Keratinocyte (primary cell): ENCODE measurements around the gene HOMEZ. TPM values are rescaled to one million over a fixed set of nuclear protein-coding genes. Genes with fewer than 3 reads are reported as not detected.

Source experiments
- DNase-seq: peaks from one replicate; pipeline ENCODE4 v3.0.0-alpha.2; 2011; ENCODE audit warnings: low read depth, missing footprints, low spot score
- FAIRE-seq: peaks from 2 replicates; lab custom pipeline; 2011; peaks lifted over from hg19 to GRCh38; lab: Jason Lieb, UNC
- H2AFZ ChIP-seq: 2 replicates; pipeline ENCODE4 v1.6.0; 2012; ENCODE audit warnings: low read length, control low read depth, inconsistent platforms; ENCODE audit not compliant: control insufficient read depth
- H3K27ac ChIP-seq: 2 replicates; pipeline ENCODE4 v1.5.1; 2011; ENCODE audit warnings: low read length; ENCODE audit not compliant: control insufficient read depth, insufficient read depth
- H3K27me3 ChIP-seq: 3 replicates; pipeline ENCODE4 v1.6.0; 2011; ENCODE audit warnings: low read length; ENCODE audit not compliant: control insufficient read depth, insufficient read depth; ENCODE audit errors: extremely low read depth
- H3K36me3 ChIP-seq, 2 experiments: 2 replicates in 1 of 2; 3 replicates in 1 of 2; pipeline ENCODE4 v1.5.1; 2011; ENCODE audit warnings: low read length in 2 of 2, mild to moderate bottlenecking in 1 of 2; ENCODE audit not compliant: control insufficient read depth in 2 of 2, insufficient read depth in 2 of 2; ENCODE audit errors: extremely low read depth in 1 of 2
- H3K4me1 ChIP-seq: 3 replicates; pipeline ENCODE4 v1.5.1; 2011; ENCODE audit warnings: low read length; ENCODE audit not compliant: control insufficient read depth, insufficient read depth; ENCODE audit errors: extremely low read depth
- H3K4me2 ChIP-seq: 3 replicates; pipeline ENCODE4 v1.6.0; 2011; ENCODE audit warnings: low read depth, low read length; ENCODE audit not compliant: control insufficient read depth, insufficient read depth; ENCODE audit errors: extremely low read depth
- H3K4me3 ChIP-seq, 3 experiments: fragments of 200-600 bp in 1 of 3; sonication (generic) in 1 of 3; 2 replicates in 2 of 3; 3 replicates in 1 of 3; pipeline ENCODE4 v1.5.1; 2011 to 2016; ENCODE audit warnings: low read length in 3 of 3, mild to moderate bottlenecking in 3 of 3, control low read depth in 2 of 3, inconsistent platforms in 1 of 3, low read depth in 1 of 3, mixed read lengths in 1 of 3, mixed run types in 1 of 3, moderate library complexity in 1 of 3; ENCODE audit not compliant: control insufficient read depth in 2 of 3, insufficient read depth in 2 of 3; ENCODE audit errors: extremely low read depth in 1 of 3
- H3K79me2 ChIP-seq: 2 replicates; pipeline ENCODE4 v1.6.0; 2012; ENCODE audit warnings: low read length; ENCODE audit not compliant: control insufficient read depth, insufficient read depth
- H3K9ac ChIP-seq: 3 replicates; pipeline ENCODE4 v1.6.0; 2011; ENCODE audit warnings: low read length; ENCODE audit not compliant: control insufficient read depth, insufficient read depth; ENCODE audit errors: extremely low read depth
- H3K9me1 ChIP-seq: 3 replicates; pipeline ENCODE4 v1.6.0; 2011; ENCODE audit warnings: low read length; ENCODE audit not compliant: control insufficient read depth, insufficient read depth; ENCODE audit errors: extremely low read depth
- H3K9me3 ChIP-seq: 2 replicates; pipeline ENCODE4 v1.5.1; 2012; ENCODE audit warnings: low read depth, low read length; ENCODE audit not compliant: control insufficient read depth
- H4K20me1 ChIP-seq: 3 replicates; pipeline ENCODE4 v1.6.0; 2011; ENCODE audit warnings: low read length; ENCODE audit not compliant: control insufficient read depth, insufficient read depth; ENCODE audit errors: extremely low read depth
- CTCF ChIP-seq, 3 experiments: IDR thresholded peaks in 1 of 3; conservative IDR thresholded peaks in 1 of 3; optimal IDR thresholded peaks in 1 of 3; 2 replicates in 2 of 3; 3 replicates in 1 of 3; pipeline versions ENCODE3 to v1.5.1; 2011; ENCODE audit warnings: low read length in 3 of 3, mild to moderate bottlenecking in 3 of 3, moderate library complexity in 2 of 3, control low read depth in 1 of 3, inconsistent platforms in 1 of 3; ENCODE audit not compliant: insufficient read depth in 2 of 3; ENCODE audit errors: extremely low read depth in 1 of 3
- EZH2 ChIP-seq: IDR thresholded peaks from one replicate; pipeline ENCODE4 v1.6.1; 2012; ENCODE audit warnings: inconsistent platforms, mild to moderate bottlenecking, low read length, moderate library complexity
- dilution Hi-C: fragments of 300-500 bp; cut with MboI; formaldehyde crosslinking; loops from one replicate; pipeline ENCODE4 v1.7.0; 2020; ENCODE audit warnings: low sequenced_read_pairs; ENCODE audit not compliant: extremely low pct_ligation_motif_present
- polyA minus RNA-seq, 3 experiments: library from RNA; depleted of rRNA, polyadenylated mRNA; stranded (reverse); fragments of >200 nt; gene quantifications; 1 replicate in 1 of 3; 2 replicates in 1 of 3; 3 replicates in 1 of 3; pipeline ENCODE4 v1.2.3, GENCODE V29; 2011
- polyA plus RNA-seq, 5 experiments: library from polyadenylated mRNA; depleted of rRNA in 3 of 5; stranded (reverse) in 3 of 5; stranded (forward) in 1 of 5; unstranded in 1 of 5; fragments of >200 nt; gene quantifications; 1 replicate in 1 of 5; 2 replicates in 3 of 5; 3 replicates in 1 of 5; pipeline versions ENCODE4 v1.2.1 to v1.2.3, GENCODE V29; 2011 to 2012; ENCODE audit warnings: missing spikeins in 2 of 5, low read depth in 1 of 5, low replicate concordance in 1 of 5

Gene HOMEZ, protein sequence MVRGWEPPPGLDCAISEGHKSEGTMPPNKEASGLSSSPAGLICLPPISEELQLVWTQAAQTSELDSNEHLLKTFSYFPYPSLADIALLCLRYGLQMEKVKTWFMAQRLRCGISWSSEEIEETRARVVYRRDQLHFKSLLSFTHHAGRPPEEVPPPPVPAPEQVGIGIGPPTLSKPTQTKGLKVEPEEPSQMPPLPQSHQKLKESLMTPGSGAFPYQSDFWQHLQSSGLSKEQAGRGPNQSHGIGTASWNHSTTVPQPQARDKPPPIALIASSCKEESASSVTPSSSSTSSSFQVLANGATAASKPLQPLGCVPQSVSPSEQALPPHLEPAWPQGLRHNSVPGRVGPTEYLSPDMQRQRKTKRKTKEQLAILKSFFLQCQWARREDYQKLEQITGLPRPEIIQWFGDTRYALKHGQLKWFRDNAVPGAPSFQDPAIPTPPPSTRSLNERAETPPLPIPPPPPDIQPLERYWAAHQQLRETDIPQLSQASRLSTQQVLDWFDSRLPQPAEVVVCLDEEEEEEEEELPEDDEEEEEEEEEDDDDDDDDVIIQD
- polyA plus RNA-seq (31.9 to 39.1 TPM (median 34.1 TPM) in 3 replicates), polyA minus RNA-seq (49.8 to 80.6 TPM (median 62.1 TPM) in 3 replicates)
- polyA plus RNA-seq (2011; ENCODE audit: low read depth): 3.4 TPM
- 38.0 and 42.0 TPM in 2 replicates for polyA plus RNA-seq (2011; cell fraction: cytosol; rRNA removed)
- polyA plus RNA-seq (2011; cell fraction: nucleus; rRNA removed): 51.0 and 59.6 TPM in 2 replicates
- polyA plus RNA-seq (2012; ENCODE audit: low replicate concordance): 8.5 and 18.4 TPM in 2 replicates
- 33.6 TPM for polyA minus RNA-seq (2011; cell fraction: cytosol; rRNA and poly(A)+ RNA removed)
- 16.6 and 25.3 TPM in 2 replicates for polyA minus RNA-seq (2011; cell fraction: nucleus; rRNA and poly(A)+ RNA removed)

DNA sequence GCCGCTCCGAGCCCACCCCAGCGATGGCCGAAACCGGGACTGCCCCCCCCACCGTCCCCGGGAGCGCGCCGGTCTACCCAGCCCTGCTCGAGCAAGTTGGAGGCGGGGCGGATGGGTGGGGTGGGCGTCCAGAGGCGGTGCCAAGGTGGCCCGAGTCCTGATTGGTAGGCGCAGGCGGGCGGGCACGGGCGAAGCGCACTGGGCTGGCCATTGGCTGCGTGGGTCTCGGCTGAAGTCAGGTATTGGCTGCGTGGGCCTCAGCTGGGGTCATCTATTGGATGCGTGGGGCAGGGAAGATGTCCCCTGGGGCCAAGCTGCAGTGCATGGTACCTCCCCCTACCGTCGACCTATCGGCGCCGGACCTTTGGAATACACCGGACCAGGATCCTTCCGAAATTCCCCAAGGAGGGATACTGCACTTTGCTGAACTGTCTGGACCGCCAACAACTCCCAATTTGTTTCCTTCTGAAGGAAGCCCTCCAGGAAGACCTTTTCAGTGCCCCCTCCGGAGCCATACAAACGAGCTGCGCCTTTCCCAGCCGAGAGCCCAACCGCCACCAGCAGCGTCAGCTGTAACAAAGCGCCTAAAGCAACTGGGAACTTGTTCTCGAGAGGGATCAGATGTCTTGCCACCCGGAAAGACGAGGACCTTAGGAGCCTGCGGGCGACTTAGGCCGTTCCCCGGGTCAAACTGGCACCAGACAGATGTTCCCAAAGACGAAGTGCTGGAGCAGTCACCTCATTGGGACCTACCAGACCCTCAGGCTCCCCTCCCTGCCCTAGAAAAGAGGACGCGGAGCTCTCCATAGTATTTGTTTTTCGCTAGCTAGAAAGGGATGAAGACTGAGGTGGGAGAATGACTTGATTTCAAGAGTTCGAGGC is at the start of gene HOMEZ:
Gene HOMEZ, minus strand, starts transcription at position 113 of the 882 bp plus-strand sequence. CDS start 180 bp downstream, outside the sequence.
- Histone ChIP-seq H3K27me3 (no peaks in the 10 kb centered on the region), H3K4me1 (peaks cover 14% of the 10 kb centered on the region), H3K9ac (peak within 1 kb of the TSS; percentile 94), H3K79me2 (peaks cover 40% of the 10 kb centered on the region), H3K9me3 (no peaks in the 10 kb centered on the region), H4K20me1 (no peaks in the 10 kb centered on the region), H2AFZ (peak within 1 kb of the TSS; percentile 91), H3K4me2 (peak within 1 kb of the TSS; percentile 94), H3K36me3 (peaks cover 5 to 7% of the 10 kb centered on the region in 2 experiments), H3K27ac (peak within 1 kb of the TSS; percentile 95), H3K4me3 (peak within 1 kb of the TSS; percentile 84 to 97 (median 96)), H3K9me1 (no peaks in the 10 kb centered on the region)
- dilution Hi-C loops: no loop called here
- FAIRE-seq: peak; percentile 69
- no peak for TF ChIP-seq EZH2
- TF ChIP-seq CTCF (optimal IDR thresholded peaks at IDR 0.05 in 1 of 3, IDR thresholded peaks at IDR 0.05 in 1 of 3, conservative IDR thresholded peaks at IDR 0.05 in 1 of 3; ENCODE audit: extremely low read depth in 1 of 3, insufficient read depth in 2 of 3, low read length in 3 of 3): peak in 1 of 3 experiments; percentile 4
- peak; percentile 86 for DNase-seq

- TF ChIP-seq EZH2 (no peak), CTCF (optimal IDR thresholded peaks at IDR 0.05 in 1 of 3, IDR thresholded peaks at IDR 0.05 in 1 of 3, conservative IDR thresholded peaks at IDR 0.05 in 1 of 3; ENCODE audit: extremely low read depth in 1 of 3, insufficient read depth in 2 of 3, low read length in 3 of 3) (no peak)
- dilution Hi-C loops: no loop called here
- no peaks in the 10 kb centered on the region for H3K4me1 ChIP-seq
These were observed 49.7 kb upstream of the HOMEZ start for GRCh38 chr14:23335623-23336022.

More at GRCh38 chr14:23335623-23336022, 49.7 kb upstream of the HOMEZ start:
- Histone ChIP-seq H3K9me1 (no peaks in the 10 kb centered on the region), H3K36me3 (no peaks in the 10 kb centered on the region), H3K4me3 (no peak overlapping the region), H3K27ac (no peak overlapping the region), H2AFZ (no peak overlapping the region), H3K79me2 (no peaks in the 10 kb centered on the region), H3K27me3 (peaks cover 3% of the 10 kb centered on the region), H3K4me2 (no peak overlapping the region), H4K20me1 (no peaks in the 10 kb centered on the region), H3K9me3 (no peaks in the 10 kb centered on the region), H3K9ac (no peak overlapping the region)
- DNase-seq (no peak), FAIRE-seq (no peak)
